Lower leg skin (tissue), 3 donors: ENCODE data around the gene UNC79.

ENCODE experiments used
- POLR2A ChIP-seq, 2 donors: fragments of 450-650 bp; IDR thresholded peaks; one replicate each; pipeline ENCODE4 v1.6.1; 2016 to 2017; ENCODE audit warnings: antibody characterized with exemption in 2 of 2, mild to moderate bottlenecking in 1 of 2, moderate library complexity in 1 of 2
- TF ChIP-seq, protein P1 (sequence below), 3 donors: fragments of 450-650 bp; IDR thresholded peaks; one replicate each; pipeline ENCODE4 v1.5.1; 2016; ENCODE audit warnings: antibody characterized with exemption in 3 of 3, mild to moderate bottlenecking in 3 of 3, moderate library complexity in 2 of 3

DNA sequence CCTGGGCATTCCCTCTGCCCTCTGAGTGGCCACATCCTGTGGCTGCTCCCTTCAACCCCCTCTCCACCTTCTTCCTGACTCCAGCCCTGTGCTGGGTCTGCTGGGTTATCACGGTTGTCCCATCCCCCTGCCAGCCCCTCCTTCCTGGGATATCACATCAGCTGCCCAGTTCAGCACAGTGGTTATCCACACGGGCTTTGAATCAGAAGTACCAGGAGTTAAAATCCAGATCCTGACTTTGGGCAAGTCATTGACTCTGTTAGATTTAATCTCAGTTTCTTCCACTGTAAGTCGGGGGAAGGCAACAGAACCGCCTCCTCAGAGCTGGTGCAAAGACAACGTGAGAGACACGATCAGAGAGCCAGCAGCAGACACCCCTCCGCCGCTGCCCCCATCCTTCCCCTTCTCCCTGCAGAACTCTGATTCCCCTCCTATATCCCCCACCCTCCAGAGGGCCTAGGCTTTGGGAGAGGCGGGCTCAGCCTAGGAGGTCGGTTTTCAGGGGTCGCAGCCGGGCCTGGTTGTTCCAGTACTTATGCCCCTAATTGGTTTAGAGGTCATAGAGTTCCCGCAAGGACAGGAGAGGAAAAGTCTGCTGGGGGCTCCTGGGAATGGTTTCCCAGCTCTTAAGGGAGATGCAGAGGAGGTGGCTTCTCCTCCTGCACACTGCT lies 315.0 kb downstream of the UNC79 start:
- TF ChIP-seq, protein P1, sequence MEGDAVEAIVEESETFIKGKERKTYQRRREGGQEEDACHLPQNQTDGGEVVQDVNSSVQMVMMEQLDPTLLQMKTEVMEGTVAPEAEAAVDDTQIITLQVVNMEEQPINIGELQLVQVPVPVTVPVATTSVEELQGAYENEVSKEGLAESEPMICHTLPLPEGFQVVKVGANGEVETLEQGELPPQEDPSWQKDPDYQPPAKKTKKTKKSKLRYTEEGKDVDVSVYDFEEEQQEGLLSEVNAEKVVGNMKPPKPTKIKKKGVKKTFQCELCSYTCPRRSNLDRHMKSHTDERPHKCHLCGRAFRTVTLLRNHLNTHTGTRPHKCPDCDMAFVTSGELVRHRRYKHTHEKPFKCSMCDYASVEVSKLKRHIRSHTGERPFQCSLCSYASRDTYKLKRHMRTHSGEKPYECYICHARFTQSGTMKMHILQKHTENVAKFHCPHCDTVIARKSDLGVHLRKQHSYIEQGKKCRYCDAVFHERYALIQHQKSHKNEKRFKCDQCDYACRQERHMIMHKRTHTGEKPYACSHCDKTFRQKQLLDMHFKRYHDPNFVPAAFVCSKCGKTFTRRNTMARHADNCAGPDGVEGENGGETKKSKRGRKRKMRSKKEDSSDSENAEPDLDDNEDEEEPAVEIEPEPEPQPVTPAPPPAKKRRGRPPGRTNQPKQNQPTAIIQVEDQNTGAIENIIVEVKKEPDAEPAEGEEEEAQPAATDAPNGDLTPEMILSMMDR (IDR thresholded peaks at IDR 0.05), result no peak
- no peak for TF ChIP-seq POLR2A (IDR thresholded peaks at IDR 0.05)
